GM12878 (cell line): Measurements from ENCODE around the gene PLSCR4. TPM values are rescaled to one million over a fixed set of nuclear protein-coding genes. Genes with fewer than 3 reads are reported as not detected.

Experiments used
- ATAC-seq: fragments of 200-7000 bp; cut with Tn5 transposase; 3 replicates; pipeline ENCODE4 v1.9.1; 2020; ENCODE audit warnings: mild to moderate bottlenecking, moderate library complexity
- BruUV-seq: library from RNA; stranded (reverse); fragments of 400-500 nt; replicated peaks from 2 replicates; lab custom pipeline; 2021; lab: Mats Ljungman, UMichigan
- CTCF ChIA-PET: fragments of 300-600 bp; sonication (Branson Sonifier 250); formaldehyde crosslinking; extraction: SDS; loops from one replicate; lab custom pipeline; 2021; ENCODE audit warnings: inconsistent platforms; lab: Yijun Ruan, JAX
- POLR2A ChIA-PET: fragments of 350-600 bp; formaldehyde crosslinking; extraction: SDS; loops from one replicate; lab custom pipeline; 2021; ENCODE audit warnings: inconsistent platforms; lab: Charles Lee
- RAD21 ChIA-PET: fragments of 300-600 bp; sonication (Branson Sonifier 250); formaldehyde crosslinking; loops from one replicate; lab custom pipeline; 2023; ENCODE audit warnings: antibody characterized with exemption; ENCODE audit not compliant: unreplicated experiment; lab: Charles Lee
- SMC1A ChIA-PET: fragments of 300-600 bp; sonication (Branson Sonifier 250); formaldehyde crosslinking; loops from one replicate; lab custom pipeline; 2023; ENCODE audit not compliant: unreplicated experiment, uncharacterized antibody; lab: Charles Lee
- DNase-seq: peaks from one replicate; pipeline ENCODE4 v3.0.0-alpha.2; 2011; ENCODE audit warnings: low read depth, low spot score
- FAIRE-seq: peaks from 3 replicates; lab custom pipeline; 2011; peaks lifted over from hg19 to GRCh38; lab: Jason Lieb, UNC
- H2AFZ ChIP-seq: 2 replicates; pipeline ENCODE4 v1.6.0; 2011; ENCODE audit warnings: low read depth, low read length, control low read depth; ENCODE audit not compliant: control insufficient read depth
- H3K27ac ChIP-seq: 2 replicates; pipeline ENCODE4 v1.5.1; 2011; ENCODE audit warnings: control low read depth; ENCODE audit not compliant: control insufficient read depth, insufficient read depth
- H3K27me3 ChIP-seq, 2 experiments: replicated peaks in 1 of 2; 2 replicates each; pipeline versions ENCODE4 v1.6.0 to v1.6.1; 2011; ENCODE audit warnings: low read length in 1 of 2; ENCODE audit not compliant: control insufficient read depth in 2 of 2, insufficient read depth in 2 of 2
- H3K36me3 ChIP-seq, 2 experiments: 2 replicates each; pipeline ENCODE4 v1.5.1; 2011; ENCODE audit warnings: low read length in 1 of 2; ENCODE audit not compliant: control insufficient read depth in 2 of 2, insufficient read depth in 2 of 2
- H3K4me1 ChIP-seq: 2 replicates; pipeline ENCODE4 v1.6.1; 2011; ENCODE audit warnings: mild to moderate bottlenecking, low read length, moderate library complexity, mixed read lengths; ENCODE audit not compliant: control insufficient read depth, insufficient read depth
- H3K4me2 ChIP-seq: 2 replicates; pipeline ENCODE4 v1.6.0; 2011; ENCODE audit warnings: control low read depth; ENCODE audit not compliant: control insufficient read depth, insufficient read depth
- H3K4me3 ChIP-seq: fragments of 200-600 bp; sonication (generic); 2 replicates; pipeline ENCODE4 v1.5.1; 2016
- H3K79me2 ChIP-seq: 2 replicates; pipeline ENCODE4 v1.6.0; 2011; ENCODE audit warnings: low read length; ENCODE audit not compliant: control insufficient read depth, insufficient read depth
- H3K9ac ChIP-seq: 2 replicates; pipeline ENCODE4 v1.8.0; 2011; ENCODE audit warnings: low read length, control low read depth, mixed read lengths; ENCODE audit not compliant: control insufficient read depth, insufficient read depth
- H3K9me3 ChIP-seq: replicated peaks from 3 replicates; pipeline ENCODE4 v1.5.1; 2011; ENCODE audit warnings: mild to moderate bottlenecking, low read length; ENCODE audit not compliant: control insufficient read depth, insufficient read depth
- H4K20me1 ChIP-seq: 2 replicates; pipeline ENCODE4 v1.6.0; 2011; ENCODE audit not compliant: control insufficient read depth, insufficient read depth
- CREB1 ChIP-seq: IDR thresholded peaks from 2 replicates; pipeline ENCODE4 v1.6.1; 2012; ENCODE audit warnings: low read depth, mild to moderate bottlenecking, inconsistent platforms
- CREM ChIP-seq: IDR thresholded peaks from 2 replicates; pipeline ENCODE4 v1.6.1; 2014; ENCODE audit warnings: antibody characterized with exemption, low read depth
- HDGF ChIP-seq: fragments of 450-650 bp; IDR thresholded peaks from 2 replicates; pipeline ENCODE4 v1.6.1; 2016; ENCODE audit warnings: antibody characterized with exemption
- HSF1 ChIP-seq: fragments of 150-350 bp; IDR thresholded peaks from 2 replicates; pipeline ENCODE4 v1.6.1; 2014; ENCODE audit warnings: mild to moderate bottlenecking, low read depth, low read length
- IKZF2 ChIP-seq, 2 experiments: fragments of 450-650 bp; IDR thresholded peaks; 2 replicates each; pipeline ENCODE4 v1.6.1; 2017; ENCODE audit warnings: mild to moderate bottlenecking in 2 of 2, moderate library complexity in 2 of 2
- MTA3 ChIP-seq: IDR thresholded peaks from 2 replicates; pipeline ENCODE4 v1.6.1; 2012; ENCODE audit warnings: low read length, inconsistent platforms, borderline replicate concordance
- NFYA ChIP-seq: IDR thresholded peaks from 2 replicates; pipeline ENCODE4 v1.6.1; 2011; ENCODE audit warnings: low read depth, mild to moderate bottlenecking, low read length, improper control_type of control experiment, borderline replicate concordance
- USF2 ChIP-seq: IDR thresholded peaks from 2 replicates; pipeline ENCODE4 v1.6.1; 2011; ENCODE audit warnings: low read depth, low read length, improper control_type of control experiment, borderline replicate concordance
- WGBS: methylation state at CpG from one replicate; pipeline ENCODE4 v1.1.6; 2016; ENCODE audit warnings: low lambda C conversion rate; ENCODE audit not compliant: insufficient replicate concordance, insufficient coverage; ENCODE audit errors: missing lambda C conversion rate; 5-methylcytosine and 5-hydroxymethylcytosine counted together
- in situ Hi-C: fragments of 300-500 bp; cut with MboI; formaldehyde crosslinking; loops from 9 replicates; pipeline ENCODE4 v1.14.3; 2018; ENCODE audit warnings: mixed read lengths
- intact Hi-C: fragments of 100-400 bp; cut with micrococcal nuclease; formaldehyde crosslinking; loops from one replicate; pipeline ENCODE4 v1.14.2; 2022; ENCODE audit not compliant: unreplicated experiment
- polyA plus RNA-seq, 11 experiments: library from polyadenylated mRNA; depleted of rRNA in 4 of 11; unstranded in 6 of 11; stranded (reverse) in 5 of 11; fragments of >200 nt; fragmentation: Nextera tagmentation in 4 of 11; fragmentation: Illumina TruSeq in 1 of 11; extraction: Ambion mirVana in 4 of 11; extraction: Trizol in 1 of 11; gene quantifications; 1 replicate in 1 of 11; 2 replicates in 10 of 11; pipeline versions ENCODE4 v1.2.1 to v1.2.3, GENCODE V29; 2011 to 2016; ENCODE audit warnings: inconsistent platforms in 2 of 11, missing spikeins in 2 of 11, low read depth in 1 of 11
- total RNA-seq, 4 experiments: library from RNA; depleted of rRNA in 3 of 4; stranded (reverse); fragments of >200 nt in 3 of 4; fragmentation: Illumina TruSeq in 1 of 4; extraction: Trizol in 1 of 4; gene quantifications; 2 replicates each; pipeline versions ENCODE4 v1.2.1 to v1.2.3, GENCODE V29; 2013 to 2021

The PLSCR4 gene
- total and polyA plus RNA-seq, 10 of the 15 experiments (the other 5 are each of a cell fraction or from before 2014, with no cell fraction given): 0.02 TPM; not detected in 9

- Histone ChIP-seq H3K9me3 (no peaks in the 10 kb centered on the region), H2AFZ (no peak overlapping the region)
- intact Hi-C loops: no loop called here
- TF ChIP-seq HSF1 (no peak), CREB1 (no peak), CREM (no peak), IKZF2 (IDR thresholded peaks at IDR 0.05) (no peak), USF2 (no peak), NFYA (no peak), MTA3 (no peak), HDGF (no peak)
- TF ChIP-seq, all 136 proteins: peak for 0
- Histone ChIP-seq H3K79me2 (no peaks in the 10 kb centered on the region), H3K4me1 (no peaks in the 10 kb centered on the region), H4K20me1 (no peaks in the 10 kb centered on the region), H3K4me2 (no peak overlapping the region), H3K36me3 (no peaks in the 10 kb centered on the region), H3K4me3 (no peak overlapping the region), H3K27ac (no peak overlapping the region), H3K27me3 (no peaks in the 10 kb centered on the region), H3K9ac (no peak overlapping the region)
- no peak for DNase-seq
- ATAC-seq: no peak
- in situ Hi-C loops: no loop called here
- POLR2A ChIA-PET: no interaction called here
- SMC1A ChIA-PET: interaction anchor here (0.6 to 1.3 kb wide), 3 partner anchors 9 to 1034 kb away, joined by 3 read pairs; no protein-coding TSS in a partner anchor
- RAD21 ChIA-PET: interaction anchor here (0.6 kb wide), 1 partner anchor 255 kb away, joined by 3 read pairs; no protein-coding TSS in a partner anchor
- BruUV-seq: no TSS peak
- no peak for FAIRE-seq
- 48% methylated on average over 3 of the region's 3 CpGs for WGBS
- CTCF ChIA-PET: interaction anchor here (1.0 to 2.4 kb wide), 2 partner anchors 10 to 60 kb away, joined by 3 to 5 read pairs; no protein-coding TSS in a partner anchor
Observed at GRCh38 chr3:146279951-146280350, 29.0 kb upstream of the PLSCR4 start.
